Testis (tissue), 2 donors: ENCODE data around the gene RIPOR3.

ENCODE experiments used
- POLR2A ChIP-seq: fragments of 450-650 bp; IDR thresholded peaks from one replicate; pipeline ENCODE4 v1.6.1; 2017; ENCODE audit warnings: antibody characterized with exemption, mild to moderate bottlenecking, moderate library complexity
- TF ChIP-seq, protein P1 (sequence below), 3 experiments: fragments of 450-650 bp in 2 of 3; fragments of 200-600 bp in 1 of 3; sonication (generic) in 1 of 3; IDR thresholded peaks; one replicate each; pipeline ENCODE4 v1.5.1; 2016 to 2019; ENCODE audit warnings: antibody characterized with exemption in 3 of 3, mild to moderate bottlenecking in 2 of 3, moderate library complexity in 1 of 3

GRCh38 chr20:50663095-50663821, 28.1 kb downstream of the RIPOR3 start:
- TF ChIP-seq, protein P1, sequence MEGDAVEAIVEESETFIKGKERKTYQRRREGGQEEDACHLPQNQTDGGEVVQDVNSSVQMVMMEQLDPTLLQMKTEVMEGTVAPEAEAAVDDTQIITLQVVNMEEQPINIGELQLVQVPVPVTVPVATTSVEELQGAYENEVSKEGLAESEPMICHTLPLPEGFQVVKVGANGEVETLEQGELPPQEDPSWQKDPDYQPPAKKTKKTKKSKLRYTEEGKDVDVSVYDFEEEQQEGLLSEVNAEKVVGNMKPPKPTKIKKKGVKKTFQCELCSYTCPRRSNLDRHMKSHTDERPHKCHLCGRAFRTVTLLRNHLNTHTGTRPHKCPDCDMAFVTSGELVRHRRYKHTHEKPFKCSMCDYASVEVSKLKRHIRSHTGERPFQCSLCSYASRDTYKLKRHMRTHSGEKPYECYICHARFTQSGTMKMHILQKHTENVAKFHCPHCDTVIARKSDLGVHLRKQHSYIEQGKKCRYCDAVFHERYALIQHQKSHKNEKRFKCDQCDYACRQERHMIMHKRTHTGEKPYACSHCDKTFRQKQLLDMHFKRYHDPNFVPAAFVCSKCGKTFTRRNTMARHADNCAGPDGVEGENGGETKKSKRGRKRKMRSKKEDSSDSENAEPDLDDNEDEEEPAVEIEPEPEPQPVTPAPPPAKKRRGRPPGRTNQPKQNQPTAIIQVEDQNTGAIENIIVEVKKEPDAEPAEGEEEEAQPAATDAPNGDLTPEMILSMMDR (IDR thresholded peaks at IDR 0.05): peak in 1 of 3 experiments; percentile 27
- TF ChIP-seq POLR2A: no peak
